Cardiac muscle cell (in vitro differentiated cells and primary cell): ENCODE data around the gene PRKCA. TPM values are rescaled to one million over a fixed set of nuclear protein-coding genes. Genes with fewer than 3 reads are reported as not detected.

Source experiments
- DNase-seq, 2 donors: peaks; one replicate each; pipeline versions ENCODE4 v3.0.0 to v3.0.0-alpha.2; 2010 to 2017; ENCODE audit warnings: low read depth in 1 of 2, low spot score in 1 of 2
- H3K27ac ChIP-seq: fragments of 200-600 bp; sonication (generic); 2 replicates; pipeline ENCODE4 v1.5.1; 2016
- H3K27me3 ChIP-seq: fragments of 200-600 bp; sonication (generic); 2 replicates; pipeline ENCODE4 v1.6.0; 2016; ENCODE audit warnings: control low read depth
- H3K36me3 ChIP-seq: fragments of 200-600 bp; sonication (generic); 2 replicates; pipeline ENCODE4 v1.5.1; 2016; ENCODE audit warnings: control low read depth
- H3K4me1 ChIP-seq: fragments of 200-600 bp; sonication (generic); 2 replicates; pipeline ENCODE4 v1.8.1; 2017; ENCODE audit warnings: low read depth, mild to moderate bottlenecking, mixed run types
- H3K4me3 ChIP-seq: fragments of 200-600 bp; sonication (generic); 2 replicates; pipeline ENCODE4 v1.5.1; 2016; ENCODE audit warnings: mild to moderate bottlenecking
- H3K9me3 ChIP-seq: fragments of 200-600 bp; sonication (generic); 2 replicates; pipeline ENCODE4 v1.5.1; 2017; ENCODE audit warnings: low read depth, mild to moderate bottlenecking, control low read depth
- polyA plus RNA-seq: library from polyadenylated mRNA; unstranded; fragments of >200 nt; fragmentation: Nextera tagmentation; extraction: Ambion mirVana; gene quantifications from 2 replicates; pipeline ENCODE4 v1.2.1, GENCODE V29; 2016
- total RNA-seq: library from RNA; depleted of rRNA; stranded (reverse); fragments of >200 nt; gene quantifications from 2 replicates; pipeline ENCODE4 v1.2.3, GENCODE V29; 2016
- TF ChIP-seq, protein P1 (sequence below): IDR thresholded peaks from 2 replicates; pipeline ENCODE4 v1.5.1; 2012; ENCODE audit warnings: low read depth, mild to moderate bottlenecking, low read length

The PRKCA gene
- total and polyA plus RNA-seq, 2 experiments from 2014 or later, result 3.1 to 10.3 TPM

DNA sequence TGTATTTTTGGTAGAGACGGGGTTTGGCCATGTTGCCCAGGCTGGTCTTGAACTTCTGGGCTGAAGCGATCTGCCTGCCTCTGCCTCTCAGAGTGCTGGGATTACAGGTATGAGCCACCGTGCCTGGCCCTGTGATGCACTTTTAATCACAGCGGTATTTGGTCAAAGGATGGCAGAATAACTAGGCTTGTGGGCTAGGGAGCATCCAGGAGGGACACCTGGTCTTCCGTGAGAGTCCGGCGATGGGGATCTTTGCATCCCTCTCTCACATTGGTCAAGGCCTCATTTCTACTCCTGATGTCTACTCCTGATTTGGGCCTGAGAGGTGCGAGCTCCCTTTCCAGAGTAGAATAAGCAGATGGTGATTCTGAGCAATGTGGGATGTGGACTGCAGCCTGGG is 274.6 kb downstream of the PRKCA start:
- Histone ChIP-seq H3K9me3 (no peaks in the 10 kb centered on the region), H3K4me3 (no peak overlapping the region), H3K4me1 (peaks cover 30% of the 10 kb centered on the region), H3K27ac (no peak overlapping the region), H3K27me3 (no peaks in the 10 kb centered on the region), H3K36me3 (no peaks in the 10 kb centered on the region)
- TF ChIP-seq, protein P1, sequence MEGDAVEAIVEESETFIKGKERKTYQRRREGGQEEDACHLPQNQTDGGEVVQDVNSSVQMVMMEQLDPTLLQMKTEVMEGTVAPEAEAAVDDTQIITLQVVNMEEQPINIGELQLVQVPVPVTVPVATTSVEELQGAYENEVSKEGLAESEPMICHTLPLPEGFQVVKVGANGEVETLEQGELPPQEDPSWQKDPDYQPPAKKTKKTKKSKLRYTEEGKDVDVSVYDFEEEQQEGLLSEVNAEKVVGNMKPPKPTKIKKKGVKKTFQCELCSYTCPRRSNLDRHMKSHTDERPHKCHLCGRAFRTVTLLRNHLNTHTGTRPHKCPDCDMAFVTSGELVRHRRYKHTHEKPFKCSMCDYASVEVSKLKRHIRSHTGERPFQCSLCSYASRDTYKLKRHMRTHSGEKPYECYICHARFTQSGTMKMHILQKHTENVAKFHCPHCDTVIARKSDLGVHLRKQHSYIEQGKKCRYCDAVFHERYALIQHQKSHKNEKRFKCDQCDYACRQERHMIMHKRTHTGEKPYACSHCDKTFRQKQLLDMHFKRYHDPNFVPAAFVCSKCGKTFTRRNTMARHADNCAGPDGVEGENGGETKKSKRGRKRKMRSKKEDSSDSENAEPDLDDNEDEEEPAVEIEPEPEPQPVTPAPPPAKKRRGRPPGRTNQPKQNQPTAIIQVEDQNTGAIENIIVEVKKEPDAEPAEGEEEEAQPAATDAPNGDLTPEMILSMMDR, result no peak
- DNase-seq, result no peak

DNA sequence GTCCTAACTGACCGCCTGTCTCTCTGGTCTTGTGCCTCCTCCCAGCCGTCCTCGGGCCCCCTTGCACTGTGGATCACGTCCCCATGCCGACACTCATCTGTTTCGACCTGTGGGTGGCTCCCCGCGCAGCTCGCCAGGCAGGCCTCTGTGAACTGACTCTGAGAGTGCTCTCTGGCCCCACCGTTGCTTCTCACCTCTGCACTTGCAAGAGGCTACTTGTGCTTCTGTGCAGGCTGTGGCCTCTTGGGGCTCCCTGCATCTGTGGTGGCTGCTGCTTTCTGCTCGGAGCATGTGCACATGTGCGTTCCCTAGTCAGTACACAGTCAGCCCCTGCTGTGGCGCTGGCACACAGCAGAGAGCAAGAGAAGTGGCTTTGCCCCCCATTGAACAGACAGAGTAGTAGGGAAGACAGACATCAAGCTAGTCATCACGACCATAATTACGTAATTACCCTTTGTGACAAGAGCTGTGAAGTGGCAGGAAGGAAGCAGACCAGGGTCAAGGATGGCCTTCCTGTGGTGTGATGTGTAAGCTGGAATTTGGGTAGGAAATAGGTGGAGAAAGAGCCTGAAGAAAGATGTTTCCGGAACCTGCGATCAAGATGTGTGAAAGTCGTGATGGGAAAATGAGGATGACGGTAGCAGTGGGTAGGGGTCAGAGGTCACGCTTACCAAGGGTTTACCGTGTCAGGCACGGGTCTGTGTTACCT is 276.5 kb downstream of the PRKCA start:
- TF ChIP-seq, protein P1, result no peak
- H3K4me1 ChIP-seq, result peaks cover 26% of the 10 kb centered on the region
- H3K36me3 ChIP-seq, result no peaks in the 10 kb centered on the region
- peak overlapping the region; percentile 87 for H3K27ac ChIP-seq
- H3K27me3 ChIP-seq, result no peaks in the 10 kb centered on the region
- no peaks in the 10 kb centered on the region for H3K9me3 ChIP-seq
- peak in 1 of 2 donors; percentile 33 for DNase-seq
- H3K4me3 ChIP-seq, result no peak overlapping the region

DNA sequence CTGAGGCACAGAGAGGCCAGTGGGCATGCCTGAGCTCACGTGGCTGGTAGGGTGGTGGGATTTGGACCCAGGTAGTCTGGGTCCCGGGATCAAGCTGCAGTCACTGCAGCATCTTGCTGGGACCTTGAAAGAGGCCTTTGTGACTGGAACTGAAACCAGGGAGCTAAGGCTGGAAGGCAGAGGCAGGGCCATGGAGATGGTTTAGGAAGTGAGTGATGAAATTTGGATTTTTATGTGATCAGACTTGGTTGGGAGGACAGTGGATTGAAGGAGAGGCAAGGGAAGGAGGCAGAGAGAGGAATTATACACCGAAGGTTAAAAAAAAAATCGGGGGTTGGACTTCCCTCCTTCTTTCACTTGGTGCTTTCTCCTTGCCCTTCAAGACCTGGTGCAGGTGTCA is 277.1 kb downstream of the PRKCA start:
- no peaks in the 10 kb centered on the region for H3K9me3 ChIP-seq
- TF ChIP-seq, protein P1, result no peak
- no peak for DNase-seq
- H3K27me3 ChIP-seq, result no peaks in the 10 kb centered on the region
- H3K4me3 ChIP-seq, result no peak overlapping the region
- H3K4me1 ChIP-seq, result peaks cover 26% of the 10 kb centered on the region
- no peaks in the 10 kb centered on the region for H3K36me3 ChIP-seq
- peak overlapping the region; percentile 87 for H3K27ac ChIP-seq

DNA sequence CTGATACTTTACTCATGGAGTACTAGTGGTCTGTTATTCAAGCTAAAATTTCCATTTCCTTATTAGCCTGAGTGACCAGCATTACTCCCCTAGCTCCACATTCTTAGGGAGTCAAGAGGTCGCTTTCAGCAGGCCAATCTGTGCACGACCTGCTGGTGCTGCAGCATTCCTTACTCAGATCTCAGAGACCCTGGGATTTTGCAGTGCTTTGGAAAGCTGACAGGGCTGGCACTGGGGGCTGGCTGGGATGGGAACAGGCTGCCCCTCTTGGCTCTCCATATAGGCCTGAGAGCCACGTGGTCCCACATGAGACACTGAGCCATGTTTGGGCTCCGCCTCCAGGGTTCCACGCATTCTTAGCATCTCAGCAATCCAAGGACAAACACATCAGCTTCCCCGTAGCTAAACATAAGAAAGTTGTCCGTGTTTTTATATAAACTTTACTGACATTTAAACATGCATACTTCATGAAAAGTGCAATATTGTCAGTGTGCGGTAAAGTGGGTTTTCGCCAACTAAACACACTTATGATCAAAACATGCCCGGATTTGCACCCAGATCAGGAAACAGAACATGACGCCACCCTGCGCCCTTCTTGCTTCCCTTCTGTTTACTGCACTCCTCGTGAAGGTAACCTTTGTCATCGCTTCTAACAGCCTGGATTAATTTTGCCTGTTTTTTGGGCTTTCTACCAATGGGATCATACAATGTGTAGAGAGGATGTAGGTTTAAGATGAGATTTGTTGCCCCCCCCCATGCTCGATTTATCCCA is 278.0 kb downstream of the PRKCA start:
- peak; percentile 49 to 81 for DNase-seq
- H3K27me3 ChIP-seq, result no peaks in the 10 kb centered on the region
- TF ChIP-seq, protein P1, result no peak
- H3K4me1 ChIP-seq, result peaks cover 26% of the 10 kb centered on the region
- no peaks in the 10 kb centered on the region for H3K9me3 ChIP-seq
- no peaks in the 10 kb centered on the region for H3K36me3 ChIP-seq
- H3K4me3 ChIP-seq, result no peak overlapping the region
- peak overlapping the region; percentile 87 for H3K27ac ChIP-seq

DNA sequence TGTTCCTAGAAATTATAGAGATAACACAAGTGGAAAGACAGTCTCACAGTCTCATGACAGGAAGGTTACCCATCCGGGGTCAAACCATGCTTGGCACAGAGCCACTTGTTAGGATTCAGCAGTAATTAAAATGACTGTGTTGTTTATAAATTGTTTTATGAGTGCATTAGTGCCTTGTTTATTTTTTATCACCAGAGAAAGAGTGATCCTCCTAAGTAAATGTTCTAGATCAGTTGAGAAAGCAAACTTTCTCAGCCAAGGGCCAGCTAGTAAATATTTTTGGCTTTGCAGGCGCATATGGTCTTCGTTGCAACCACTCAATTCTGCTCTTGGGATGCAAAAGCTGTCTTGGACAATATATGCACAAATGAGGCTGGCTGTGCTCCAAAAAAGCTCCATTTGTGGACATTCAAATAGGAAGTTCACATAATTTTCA is 278.6 kb downstream of the PRKCA start:
- TF ChIP-seq, protein P1, result no peak
- peak in 1 of 2 donors; percentile 42 for DNase-seq
- H3K4me3 ChIP-seq, result no peak overlapping the region
- peak overlapping the region; percentile 87 for H3K27ac ChIP-seq
- no peaks in the 10 kb centered on the region for H3K27me3 ChIP-seq
- no peaks in the 10 kb centered on the region for H3K36me3 ChIP-seq
- no peaks in the 10 kb centered on the region for H3K9me3 ChIP-seq
- peaks cover 26% of the 10 kb centered on the region for H3K4me1 ChIP-seq
